ENCODE results near the gene SELENON. TPM values are rescaled to one million over a fixed set of nuclear protein-coding genes. Genes with fewer than 3 reads are reported as not detected.
A peak's percentile ranks its signal among the peaks of the same experiment; 100 is the strongest.

SELENON gene
- polyA plus RNA-seq, 4 donors, result 4.7 to 52.9 (median 22.2) TPM

DNA sequence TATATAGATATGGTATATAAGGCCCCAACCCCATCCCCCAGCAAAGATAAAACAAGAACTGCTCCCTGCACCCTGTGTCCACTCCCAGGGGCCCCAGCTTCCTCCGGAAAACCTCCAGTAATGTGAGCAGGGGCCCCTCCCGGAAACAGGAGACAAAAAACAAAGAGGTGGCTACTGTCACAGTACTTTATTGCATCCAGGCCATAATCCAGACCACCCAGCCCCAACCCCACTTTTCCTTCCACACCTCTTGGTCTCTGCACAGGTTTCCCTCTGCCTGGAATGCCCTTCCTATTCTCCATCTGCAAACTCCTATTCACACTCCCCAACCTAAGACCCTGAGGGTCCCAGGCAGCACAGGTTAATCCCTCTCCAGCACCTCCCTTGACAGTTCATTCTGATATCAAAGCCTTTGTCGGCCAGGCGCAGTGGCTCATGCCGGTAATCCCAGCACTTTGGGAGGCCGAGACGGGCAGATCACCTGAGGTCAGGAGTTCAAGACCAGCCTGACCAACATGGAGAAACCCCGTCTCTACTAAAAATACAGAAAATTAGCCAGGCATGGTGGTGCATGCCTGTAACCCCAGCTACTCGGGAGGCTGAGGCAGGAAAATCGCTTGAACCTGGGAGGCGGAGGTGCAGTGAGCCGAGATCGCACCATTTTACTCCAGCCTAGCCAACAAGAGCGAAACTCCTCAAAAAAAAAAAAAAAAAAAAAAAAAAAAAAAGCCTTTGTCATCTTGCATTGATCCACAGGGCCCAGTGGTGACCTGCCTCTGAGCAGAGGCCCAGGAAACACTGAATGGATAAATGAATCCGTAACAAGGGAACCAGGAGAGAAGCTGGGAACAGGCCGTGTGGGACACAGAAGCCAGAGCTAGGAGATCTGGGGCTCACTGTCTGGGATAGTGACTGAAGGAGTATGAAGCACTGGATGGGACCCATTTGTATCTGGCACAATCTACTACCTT is 61.6 kb downstream of the SELENON start:
- Histone ChIP-seq H3K36me3 (ENCODE audit: control insufficient read depth in 3 of 3, insufficient read depth in 2 of 3, low read depth in 1 of 3, low read length in 3 of 3) (peaks cover 0 to 33% (median 7%) of the 10 kb centered on the region in 3 donors), H3K9me3 (ENCODE audit: control insufficient read depth in 2 of 2, insufficient read depth in 1 of 2, low read depth in 1 of 2, low read length in 1 of 2) (peaks cover 0 to 5% of the 10 kb centered on the region in 2 donors), H3K4me1 (ENCODE audit: control insufficient read depth in 3 of 3, insufficient read depth in 2 of 3, low read depth in 1 of 3, low read length in 2 of 3) (peaks cover 0 to 26% (median 2%) of the 10 kb centered on the region in 3 donors), H3K4me3 (ENCODE audit: low read depth in 1 of 3, low read length in 3 of 3) (no peak overlapping the region), H3K27me3 (ENCODE audit: control insufficient read depth in 3 of 3, insufficient read depth in 3 of 3, low read length in 3 of 3) (no peaks in the 10 kb centered on the region), H3K27ac (ENCODE audit: low read depth in 1 of 3, low read length in 2 of 3) (peak overlapping the region; percentile 2 to 98 (median 17))
- DNase-seq (peak in 1 of 2 donors; percentile 83), FAIRE-seq (no peak)
- WGBS, 3 donors, result 63 to 80% (median 76%) methylated on average over 16 of the region's 16 CpGs

DNA sequence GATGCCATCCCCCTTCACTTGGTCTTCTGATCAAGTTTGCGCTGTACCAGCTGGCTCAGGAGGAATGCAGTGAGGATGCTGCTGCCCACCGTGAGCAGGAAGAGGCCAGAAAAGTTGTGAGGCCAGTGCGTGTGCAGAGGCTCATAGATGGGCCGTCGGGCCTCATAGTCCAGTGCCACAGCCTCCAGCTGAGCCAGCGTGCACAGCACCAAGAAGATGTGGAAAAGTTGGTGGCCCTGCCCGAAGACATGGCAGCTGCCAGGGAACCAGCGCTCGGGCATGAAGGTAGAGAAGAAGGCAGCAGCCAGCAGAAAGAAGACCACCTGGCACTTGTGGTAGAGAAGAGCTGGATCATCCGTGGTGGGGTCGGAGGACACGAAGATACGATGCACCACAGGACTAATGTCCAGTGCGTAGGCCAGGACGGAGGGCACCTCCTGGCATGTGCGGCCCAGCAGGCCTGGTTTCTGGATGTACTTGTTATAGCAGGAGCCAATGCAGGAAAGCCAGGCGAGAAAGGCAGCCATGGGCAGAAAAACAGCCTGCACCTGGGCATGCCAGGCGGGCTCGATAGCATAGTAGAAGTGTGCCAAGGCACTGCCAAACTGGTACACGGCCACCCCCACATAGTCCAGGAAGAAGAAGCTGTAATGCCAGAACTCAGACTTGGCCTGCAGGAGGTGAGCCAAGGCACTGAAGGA is 62.9 kb downstream of the SELENON start:
- peaks cover 0 to 5% of the 10 kb centered on the region in 2 donors for H3K9me3 ChIP-seq (ENCODE audit: control insufficient read depth in 2 of 2, insufficient read depth in 1 of 2, low read depth in 1 of 2, low read length in 1 of 2)
- no peak overlapping the region for H3K4me3 ChIP-seq (ENCODE audit: low read depth in 1 of 3, low read length in 3 of 3)
- H3K36me3 ChIP-seq (ENCODE audit: control insufficient read depth in 3 of 3, insufficient read depth in 2 of 3, low read depth in 1 of 3, low read length in 3 of 3), result peaks cover 0 to 38% (median 7%) of the 10 kb centered on the region in 3 donors
- no peak for FAIRE-seq
- no peak overlapping the region for H3K27ac ChIP-seq (ENCODE audit: low read depth in 1 of 3, low read length in 2 of 3)
- peaks cover 0 to 37% (median 2%) of the 10 kb centered on the region in 3 donors for H3K4me1 ChIP-seq (ENCODE audit: control insufficient read depth in 3 of 3, insufficient read depth in 2 of 3, low read depth in 1 of 3, low read length in 2 of 3)
- WGBS, 3 donors, result 91 to 93% (median 93%) methylated on average over 20 of the region's 20 CpGs
- no peaks in the 10 kb centered on the region for H3K27me3 ChIP-seq (ENCODE audit: control insufficient read depth in 3 of 3, insufficient read depth in 3 of 3, low read length in 3 of 3)
- DNase-seq, result no peak

DNA sequence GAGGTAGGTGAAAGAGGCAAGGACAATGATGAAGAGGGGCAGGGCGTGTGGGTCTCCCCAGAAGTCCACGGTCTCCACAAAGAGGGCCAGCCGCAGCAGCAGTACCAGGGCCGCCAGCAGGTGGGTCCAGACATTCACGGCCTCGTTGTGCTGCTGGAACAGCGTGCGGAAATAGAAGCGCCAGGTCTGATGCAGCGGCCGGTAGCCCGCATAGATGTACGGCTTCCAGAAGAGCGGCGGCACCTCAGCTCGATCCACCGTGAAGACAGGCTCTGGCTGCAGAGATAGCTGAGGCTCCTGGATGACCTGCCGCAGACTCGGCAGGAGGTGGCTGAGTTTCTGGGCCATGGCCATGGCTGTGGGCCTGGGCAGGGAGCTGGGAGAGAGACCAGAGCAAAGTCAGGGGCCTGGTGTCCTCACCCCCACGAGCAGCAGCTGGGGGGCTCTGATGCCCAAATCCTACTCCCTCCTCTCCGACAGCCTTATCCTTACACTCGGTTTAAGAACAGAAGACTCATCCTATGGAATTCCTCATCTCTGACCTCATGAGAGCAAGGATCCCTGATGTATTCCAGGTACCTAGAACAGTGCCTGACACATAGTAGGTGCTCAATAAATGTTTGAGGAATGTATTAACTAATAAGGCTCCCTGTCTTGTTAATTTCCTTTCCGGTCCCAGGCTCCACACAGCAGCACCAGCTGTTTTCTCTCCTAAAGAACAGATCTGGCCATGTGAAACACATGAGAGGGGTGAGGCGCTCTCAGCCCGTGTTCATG is 63.7 kb downstream of the SELENON start:
- Histone ChIP-seq H3K4me3 (ENCODE audit: low read depth in 1 of 3, low read length in 3 of 3) (no peak overlapping the region), H3K36me3 (ENCODE audit: control insufficient read depth in 3 of 3, insufficient read depth in 2 of 3, low read depth in 1 of 3, low read length in 3 of 3) (peaks cover 0 to 44% (median 7%) of the 10 kb centered on the region in 3 donors), H3K4me1 (ENCODE audit: control insufficient read depth in 3 of 3, insufficient read depth in 2 of 3, low read depth in 1 of 3, low read length in 2 of 3) (peaks cover 0 to 40% (median under 1%) of the 10 kb centered on the region in 3 donors), H3K27ac (ENCODE audit: low read depth in 1 of 3, low read length in 2 of 3) (no peak overlapping the region), H3K9me3 (ENCODE audit: control insufficient read depth in 2 of 2, insufficient read depth in 1 of 2, low read depth in 1 of 2, low read length in 1 of 2) (peaks cover 0 to 5% of the 10 kb centered on the region in 2 donors), H3K27me3 (ENCODE audit: control insufficient read depth in 3 of 3, insufficient read depth in 3 of 3, low read length in 3 of 3) (no peaks in the 10 kb centered on the region)
- FAIRE-seq (no peak), DNase-seq (no peak)
- WGBS, 3 donors, result 91 to 92% (median 92%) methylated on average over 25 of the region's 25 CpGs

DNA sequence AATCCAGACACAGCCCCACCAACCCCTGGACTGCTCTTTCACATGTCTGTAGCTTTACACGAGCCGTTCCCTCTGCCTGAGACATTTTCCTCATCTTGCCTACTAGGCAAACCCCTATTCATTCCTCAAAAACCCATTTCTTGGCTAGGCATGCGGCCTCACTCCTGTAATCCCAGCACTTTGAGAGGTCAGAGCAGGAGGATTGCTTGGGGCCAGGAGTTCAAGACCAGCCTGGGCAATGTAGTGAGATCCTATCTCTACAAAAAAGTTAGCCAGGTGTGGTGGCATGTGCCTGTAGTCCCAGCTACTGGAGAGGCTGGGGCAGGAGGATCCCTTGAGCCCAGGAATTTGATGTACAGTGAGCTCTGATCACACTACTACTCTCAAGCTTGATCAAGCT is 64.4 kb downstream of the SELENON start:
- H3K9me3 ChIP-seq (ENCODE audit: control insufficient read depth in 2 of 2, insufficient read depth in 1 of 2, low read depth in 1 of 2, low read length in 1 of 2), result peaks cover 0 to 5% of the 10 kb centered on the region in 2 donors
- DNase-seq (no peak), FAIRE-seq (no peak)
- peaks cover 0 to 51% (median 7%) of the 10 kb centered on the region in 3 donors for H3K36me3 ChIP-seq (ENCODE audit: control insufficient read depth in 3 of 3, insufficient read depth in 2 of 3, low read depth in 1 of 3, low read length in 3 of 3)
- 91 to 97% (median 92%) methylated on average over 3 of the region's 3 CpGs for WGBS, 3 donors
- H3K4me3 ChIP-seq (ENCODE audit: low read depth in 1 of 3, low read length in 3 of 3), result no peak overlapping the region
- no peaks in the 10 kb centered on the region for H3K27me3 ChIP-seq (ENCODE audit: control insufficient read depth in 3 of 3, insufficient read depth in 3 of 3, low read length in 3 of 3)
- peaks cover 0 to 38% (median 0%) of the 10 kb centered on the region in 3 donors for H3K4me1 ChIP-seq (ENCODE audit: control insufficient read depth in 3 of 3, insufficient read depth in 2 of 3, low read depth in 1 of 3, low read length in 2 of 3)
- no peak overlapping the region for H3K27ac ChIP-seq (ENCODE audit: low read depth in 1 of 3, low read length in 2 of 3)

DNA sequence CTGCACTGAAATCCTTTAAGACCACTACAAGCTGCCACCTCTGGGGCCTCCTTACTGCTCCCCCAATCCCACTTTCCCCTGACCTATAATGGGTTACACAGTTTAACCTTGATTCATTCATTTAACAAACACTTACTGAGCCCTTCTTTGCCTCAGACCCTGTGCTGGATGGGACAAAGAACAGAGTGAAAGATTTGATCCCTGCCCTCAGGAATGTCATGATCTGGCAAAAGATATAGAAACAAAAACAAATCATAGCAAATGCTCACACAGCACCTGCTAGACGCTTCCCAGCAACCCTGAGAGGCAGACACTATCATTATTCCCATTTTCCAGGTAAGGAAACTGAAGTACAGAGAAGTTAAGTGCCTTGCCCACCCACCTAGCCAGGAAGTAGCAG is 66.3 kb downstream of the SELENON start:
- Histone ChIP-seq H3K4me1 (ENCODE audit: control insufficient read depth in 3 of 3, insufficient read depth in 2 of 3, low read depth in 1 of 3, low read length in 2 of 3) (peaks cover 2 to 45% (median 7%) of the 10 kb centered on the region in 3 donors), H3K9me3 (ENCODE audit: control insufficient read depth in 2 of 2, insufficient read depth in 1 of 2, low read depth in 1 of 2, low read length in 1 of 2) (no peaks in the 10 kb centered on the region), H3K27ac (ENCODE audit: low read depth in 1 of 3, low read length in 2 of 3) (no peak overlapping the region), H3K4me3 (ENCODE audit: low read depth in 1 of 3, low read length in 3 of 3) (no peak overlapping the region), H3K36me3 (ENCODE audit: control insufficient read depth in 3 of 3, insufficient read depth in 2 of 3, low read depth in 1 of 3, low read length in 3 of 3) (peaks cover 0 to 62% (median 7%) of the 10 kb centered on the region in 3 donors), H3K27me3 (ENCODE audit: control insufficient read depth in 3 of 3, insufficient read depth in 3 of 3, low read length in 3 of 3) (no peaks in the 10 kb centered on the region)
- WGBS, 3 donors, result 50 to 62% (median 53%) methylated on average over 1 of the region's 1 CpG
- DNase-seq (no peak), FAIRE-seq (no peak)

DNA sequence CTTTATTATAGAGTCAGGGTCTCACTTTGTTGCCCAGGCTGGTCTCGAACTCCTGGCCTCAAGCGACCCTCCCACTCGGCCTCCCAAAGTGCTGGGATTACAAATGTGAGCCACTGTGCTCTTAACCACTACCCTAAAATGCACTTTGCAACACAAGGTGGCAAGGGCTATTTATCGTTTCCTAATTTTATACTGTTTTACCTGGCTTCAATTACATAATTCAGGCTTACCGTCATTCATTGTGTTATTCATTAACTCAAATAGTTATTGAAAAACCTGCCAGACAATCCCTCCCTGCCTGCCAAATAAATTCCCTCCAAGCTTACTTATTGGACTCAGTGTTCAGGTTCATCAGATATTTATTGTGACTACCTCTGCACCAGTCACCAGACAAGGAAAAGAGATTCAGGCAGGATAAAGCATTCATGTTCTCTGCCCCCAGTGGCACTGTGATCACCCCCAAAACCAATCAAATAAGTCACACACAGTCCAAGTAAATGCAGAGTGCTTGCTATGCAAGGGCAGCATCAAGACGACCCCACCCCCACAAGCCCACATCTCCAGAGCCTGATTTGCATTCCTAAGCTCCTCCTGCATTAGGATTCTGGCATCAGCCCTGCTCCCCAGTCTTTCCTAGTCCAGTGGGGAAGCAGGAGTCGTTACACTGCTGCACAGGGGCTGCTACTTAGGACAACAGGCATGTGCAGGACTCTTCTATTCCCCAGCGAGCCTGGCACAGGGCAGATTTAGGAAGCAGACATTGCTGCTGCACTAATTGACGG is 67.4 kb downstream of the SELENON start:
- peak; percentile 15 for FAIRE-seq
- H3K4me3 ChIP-seq (ENCODE audit: low read depth in 1 of 3, low read length in 3 of 3), result no peak overlapping the region
- H3K4me1 ChIP-seq (ENCODE audit: control insufficient read depth in 3 of 3, insufficient read depth in 2 of 3, low read depth in 1 of 3, low read length in 2 of 3), result peaks cover 5 to 52% (median 7%) of the 10 kb centered on the region in 3 donors
- WGBS, 3 donors, result 14 to 59% (median 33%) methylated on average over 9 of the region's 9 CpGs
- H3K27ac ChIP-seq (ENCODE audit: low read depth in 1 of 3, low read length in 2 of 3), result peak overlapping the region; percentile 71 to 79 (median 78)
- peak; percentile 79 to 95 for DNase-seq
- no peaks in the 10 kb centered on the region for H3K27me3 ChIP-seq (ENCODE audit: control insufficient read depth in 3 of 3, insufficient read depth in 3 of 3, low read length in 3 of 3)
- peaks cover 0 to 67% (median 7%) of the 10 kb centered on the region in 3 donors for H3K36me3 ChIP-seq (ENCODE audit: control insufficient read depth in 3 of 3, insufficient read depth in 2 of 3, low read depth in 1 of 3, low read length in 3 of 3)
- H3K9me3 ChIP-seq (ENCODE audit: control insufficient read depth in 2 of 2, insufficient read depth in 1 of 2, low read depth in 1 of 2, low read length in 1 of 2), result no peaks in the 10 kb centered on the region

Data from small intestine (tissue), 7 donors.